Ascending aorta (tissue), 2 donors: ENCODE data around the gene PLA2G1B. TPM values are rescaled to one million over a fixed set of nuclear protein-coding genes. Genes with fewer than 3 reads are reported as not detected.

ENCODE experiments used
- DNase-seq, 2 donors: peaks; one replicate each; pipeline ENCODE4 v3.0.0-alpha.2; 2019; ENCODE audit warnings: low spot score in 2 of 2
- H3K27ac ChIP-seq, 2 donors: fragments of 200-600 bp; sonication (generic); one replicate each; pipeline ENCODE4 v1.5.1; 2016 to 2017; ENCODE audit warnings: mild to moderate bottlenecking in 1 of 2
- H3K27me3 ChIP-seq: fragments of 200-600 bp; sonication (generic); one replicate; pipeline ENCODE4 v1.5.1; 2017
- H3K36me3 ChIP-seq, 2 donors: fragments of 200-600 bp; sonication (generic); one replicate each; pipeline ENCODE4 v1.5.1; 2016
- H3K4me1 ChIP-seq, 2 donors: fragments of 200-600 bp; sonication (generic); one replicate each; pipeline ENCODE4 v1.5.1; 2016 to 2017; ENCODE audit warnings: mild to moderate bottlenecking in 1 of 2
- H3K4me3 ChIP-seq, 2 donors: fragments of 200-600 bp; sonication (generic); one replicate each; pipeline ENCODE4 v1.5.1; 2016 to 2017; ENCODE audit warnings: mild to moderate bottlenecking in 1 of 2
- H3K9me3 ChIP-seq, 2 donors: fragments of 200-600 bp; sonication (generic); one replicate each; pipeline ENCODE4 v1.5.1; 2016
- intact Hi-C: fragments of 100-400 bp; cut with DNase I; formaldehyde crosslinking; loops from one replicate; pipeline ENCODE4 v1.15.1; 2023
- total RNA-seq: library from RNA; depleted of rRNA; stranded (reverse); fragments of >200 nt; gene quantifications from one replicate; pipeline ENCODE4 v1.1.0, GENCODE V29; 2016
- TF ChIP-seq, protein P1 (sequence below), 3 experiments: fragments of 200-600 bp in 2 of 3; fragments of 450-650 bp in 1 of 3; sonication (generic) in 2 of 3; IDR thresholded peaks; one replicate each; pipeline ENCODE4 v1.5.1; 2016 to 2019; ENCODE audit warnings: antibody characterized with exemption in 3 of 3, mild to moderate bottlenecking in 1 of 3, moderate library complexity in 1 of 3

PLA2G1B gene
- not detected for total RNA-seq

DNA sequence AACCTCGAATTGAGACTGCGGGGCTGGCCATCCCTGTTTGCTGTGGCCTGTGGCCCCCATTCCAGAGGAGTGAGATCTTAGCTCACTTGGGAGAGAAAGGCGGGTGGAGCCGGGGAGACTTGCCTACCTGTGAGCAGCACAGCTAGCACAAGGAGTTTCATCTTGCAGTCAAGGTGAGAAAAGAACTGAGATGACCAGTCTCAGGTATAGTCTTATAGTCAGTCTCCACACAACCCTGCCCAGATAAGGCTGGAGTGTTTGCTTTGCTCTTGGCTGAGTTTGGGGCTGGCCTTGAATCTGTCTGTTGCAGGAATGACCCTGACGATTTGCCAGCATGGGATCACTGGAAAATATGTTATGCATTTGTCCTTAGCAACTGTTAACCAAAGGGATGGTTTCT, at the start of gene PLA2G1B:
PLA2G1B (minus strand) TSS at position 187 of the 400 bp plus-strand sequence; CDS start at position 161, 26 bp downstream.
- no peaks in the 10 kb centered on the region for H3K9me3 ChIP-seq
- no peak within 1 kb of the TSS for H3K4me3 ChIP-seq
- peaks cover 0 to 2% of the 10 kb centered on the region in 2 donors for H3K4me1 ChIP-seq
- intact Hi-C loops = loop anchor here (10.0 kb wide), 1 partner anchor 317 kb away; the partner anchor contains the start of gene CABP1
- no peaks in the 10 kb centered on the region for H3K27me3 ChIP-seq
- DNase-seq = no peak
- no peaks in the 10 kb centered on the region for H3K36me3 ChIP-seq
- no peak within 1 kb of the TSS for H3K27ac ChIP-seq
- TF ChIP-seq, protein P1, sequence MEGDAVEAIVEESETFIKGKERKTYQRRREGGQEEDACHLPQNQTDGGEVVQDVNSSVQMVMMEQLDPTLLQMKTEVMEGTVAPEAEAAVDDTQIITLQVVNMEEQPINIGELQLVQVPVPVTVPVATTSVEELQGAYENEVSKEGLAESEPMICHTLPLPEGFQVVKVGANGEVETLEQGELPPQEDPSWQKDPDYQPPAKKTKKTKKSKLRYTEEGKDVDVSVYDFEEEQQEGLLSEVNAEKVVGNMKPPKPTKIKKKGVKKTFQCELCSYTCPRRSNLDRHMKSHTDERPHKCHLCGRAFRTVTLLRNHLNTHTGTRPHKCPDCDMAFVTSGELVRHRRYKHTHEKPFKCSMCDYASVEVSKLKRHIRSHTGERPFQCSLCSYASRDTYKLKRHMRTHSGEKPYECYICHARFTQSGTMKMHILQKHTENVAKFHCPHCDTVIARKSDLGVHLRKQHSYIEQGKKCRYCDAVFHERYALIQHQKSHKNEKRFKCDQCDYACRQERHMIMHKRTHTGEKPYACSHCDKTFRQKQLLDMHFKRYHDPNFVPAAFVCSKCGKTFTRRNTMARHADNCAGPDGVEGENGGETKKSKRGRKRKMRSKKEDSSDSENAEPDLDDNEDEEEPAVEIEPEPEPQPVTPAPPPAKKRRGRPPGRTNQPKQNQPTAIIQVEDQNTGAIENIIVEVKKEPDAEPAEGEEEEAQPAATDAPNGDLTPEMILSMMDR (IDR thresholded peaks at IDR 0.05) = no peak

DNA sequence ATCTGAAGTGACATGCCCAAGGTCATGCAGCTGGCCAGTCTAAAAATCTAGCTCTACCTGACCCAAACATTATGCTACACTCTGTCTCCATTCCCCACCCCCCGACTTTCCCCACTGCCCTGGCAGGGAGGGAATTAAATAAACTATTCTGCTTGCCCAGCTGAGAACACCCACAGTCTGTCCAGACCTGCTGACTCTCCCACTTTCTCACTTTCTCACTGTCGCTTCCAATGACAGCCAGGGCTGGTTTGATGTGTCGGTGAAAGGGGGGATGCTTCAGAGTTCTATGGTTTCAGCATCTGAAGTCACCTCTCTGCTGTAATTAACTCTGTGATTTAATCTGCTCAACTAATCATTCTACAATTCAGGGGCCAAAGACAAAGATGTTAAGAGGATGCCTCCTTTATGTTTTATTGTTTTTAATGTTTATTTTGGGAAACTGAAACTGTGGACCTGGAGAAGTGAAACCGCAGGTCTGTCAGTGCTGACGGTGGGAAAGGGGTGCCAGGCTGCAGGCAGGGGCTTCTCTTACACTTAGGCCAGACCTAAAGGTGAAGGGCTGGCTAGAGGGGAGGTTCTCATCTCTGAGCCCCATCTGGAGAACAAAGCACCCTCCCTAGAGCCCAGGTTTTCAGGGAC, 49.5 kb upstream of the PLA2G1B start:
- Histone ChIP-seq H3K27ac (no peak overlapping the region), H3K27me3 (no peaks in the 10 kb centered on the region), H3K36me3 (no peaks in the 10 kb centered on the region), H3K4me3 (no peak overlapping the region), H3K9me3 (no peaks in the 10 kb centered on the region), H3K4me1 (no peaks in the 10 kb centered on the region)
- DNase-seq = no peak
- intact Hi-C loops = no loop called here
- TF ChIP-seq, protein P1 (IDR thresholded peaks at IDR 0.05) = no peak

DNA sequence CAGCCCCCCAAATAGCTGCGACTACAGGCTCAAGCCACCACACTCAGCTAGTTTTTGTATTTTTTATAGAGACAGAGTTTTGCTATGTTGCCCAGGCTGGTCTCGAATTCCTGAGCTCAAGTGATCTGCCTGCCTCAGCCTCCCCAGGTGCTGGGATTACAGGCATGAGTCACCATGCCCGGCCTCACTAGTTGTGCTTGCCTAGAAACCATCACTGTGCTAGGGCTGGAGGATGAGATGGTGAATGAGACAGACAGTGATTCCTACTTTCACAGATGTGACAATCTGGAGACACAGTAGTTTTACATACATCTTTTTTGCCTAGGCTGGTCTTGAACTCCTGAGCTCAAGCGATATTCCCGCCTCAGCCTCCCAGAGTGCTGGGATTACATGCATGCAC, 48.8 kb upstream of the PLA2G1B start:
- no peak for DNase-seq
- Histone ChIP-seq H3K9me3 (no peaks in the 10 kb centered on the region), H3K27me3 (no peaks in the 10 kb centered on the region), H3K36me3 (no peaks in the 10 kb centered on the region), H3K4me1 (no peaks in the 10 kb centered on the region), H3K27ac (no peak overlapping the region), H3K4me3 (no peak overlapping the region)
- TF ChIP-seq, protein P1 (IDR thresholded peaks at IDR 0.05) = no peak
- intact Hi-C loops = no loop called here

DNA sequence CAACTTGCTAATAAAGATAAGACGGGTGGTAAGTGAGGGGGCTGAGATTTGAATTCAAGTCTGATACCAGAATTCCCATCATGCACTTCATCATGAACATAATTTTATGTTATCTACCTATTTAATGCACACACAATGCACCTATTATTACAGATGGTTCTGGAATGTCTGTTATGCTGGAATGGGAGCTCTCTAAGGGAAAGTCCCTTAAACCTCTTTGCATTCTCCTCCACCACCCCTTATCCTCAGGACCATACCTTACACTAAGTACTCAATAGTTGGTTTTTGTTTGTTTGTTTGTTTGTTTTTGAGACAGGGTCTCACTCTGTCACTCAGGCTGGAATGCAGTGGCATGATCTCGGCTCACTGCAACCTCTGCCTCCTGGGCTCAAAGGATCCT, 48.4 kb upstream of the PLA2G1B start:
- H3K4me3 ChIP-seq = no peak overlapping the region
- no peaks in the 10 kb centered on the region for H3K36me3 ChIP-seq
- H3K4me1 ChIP-seq = no peaks in the 10 kb centered on the region
- H3K9me3 ChIP-seq = no peaks in the 10 kb centered on the region
- H3K27me3 ChIP-seq = no peaks in the 10 kb centered on the region
- no peak overlapping the region for H3K27ac ChIP-seq
- no peak for DNase-seq
- TF ChIP-seq, protein P1 (IDR thresholded peaks at IDR 0.05) = no peak
- intact Hi-C loops = no loop called here

DNA sequence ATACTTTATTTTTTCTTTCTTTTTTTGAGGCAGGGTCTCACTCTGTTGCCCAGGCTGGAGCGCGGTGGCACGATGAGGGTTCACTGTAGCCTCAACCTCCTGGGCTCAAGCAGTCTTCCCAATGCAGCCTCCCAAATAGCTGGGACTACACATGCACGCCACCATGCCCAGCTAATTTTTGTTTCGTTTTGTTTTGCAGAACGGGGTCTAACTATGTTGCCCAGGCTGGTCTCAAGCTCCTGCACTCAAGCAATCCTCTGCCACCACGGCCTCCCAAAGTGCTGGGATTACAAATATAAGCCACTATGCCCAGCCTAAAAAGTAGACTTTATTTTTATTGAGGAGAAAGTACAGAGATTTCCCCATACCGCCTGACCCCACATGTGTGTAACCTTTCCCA, 46.1 kb upstream of the PLA2G1B start:
- TF ChIP-seq, protein P1 (IDR thresholded peaks at IDR 0.05) = no peak
- no peaks in the 10 kb centered on the region for H3K9me3 ChIP-seq
- H3K4me1 ChIP-seq = peaks cover 0 to 7% of the 10 kb centered on the region in 2 donors
- peaks cover 8% of the 10 kb centered on the region for H3K27me3 ChIP-seq
- H3K36me3 ChIP-seq = no peaks in the 10 kb centered on the region
- intact Hi-C loops = no loop called here
- no peak overlapping the region for H3K4me3 ChIP-seq
- no peak for DNase-seq
- H3K27ac ChIP-seq = no peak overlapping the region
